BJ (cell line): ENCODE data around the gene BUB1B. TPM values are rescaled to one million over a fixed set of nuclear protein-coding genes. Genes with fewer than 3 reads are reported as not detected.

Experiments used
- CTCF ChIA-PET: fragments of 350-600 bp; formaldehyde crosslinking; extraction: SDS; loops from one replicate; lab custom pipeline; 2021; ENCODE audit warnings: antibody characterized with exemption, inconsistent platforms; lab: Yijun Ruan, JAX
- POLR2A ChIA-PET: fragments of 300-600 bp; sonication (Branson Sonifier 250); formaldehyde crosslinking; extraction: SDS; loops from one replicate; lab custom pipeline; 2021; ENCODE audit warnings: antibody characterized with exemption; lab: Charles Lee
- DNase-seq: peaks from one replicate; pipeline ENCODE4 v3.0.0-alpha.2; 2011; ENCODE audit warnings: low read depth
- H3K27me3 ChIP-seq: 2 replicates; pipeline ENCODE4 v1.6.0; 2011; ENCODE audit warnings: low read length; ENCODE audit not compliant: control insufficient read depth, insufficient read depth
- H3K36me3 ChIP-seq: 2 replicates; pipeline ENCODE4 v1.5.1; 2011; ENCODE audit warnings: low read length; ENCODE audit not compliant: control insufficient read depth, insufficient read depth
- H3K4me3 ChIP-seq: 2 replicates; pipeline ENCODE4 v1.5.1; 2011; ENCODE audit warnings: low read depth, mild to moderate bottlenecking, control low read depth, low read length
- polyA plus RNA-seq: library from polyadenylated mRNA; depleted of rRNA; stranded (reverse); fragments of >200 nt; gene quantifications from 2 replicates; pipeline ENCODE4 v1.2.3, GENCODE V29; 2011; rRNA removed
- TF ChIP-seq, protein P1 (sequence below): IDR thresholded peaks from 2 replicates; pipeline ENCODE4 v1.5.1; 2011; ENCODE audit warnings: low read depth, mild to moderate bottlenecking, control low read depth, inconsistent platforms, low read length, moderate library complexity; ENCODE audit not compliant: insufficient read depth

Gene BUB1B
- polyA plus RNA-seq, 1 experiment = 12.8 TPM

DNA sequence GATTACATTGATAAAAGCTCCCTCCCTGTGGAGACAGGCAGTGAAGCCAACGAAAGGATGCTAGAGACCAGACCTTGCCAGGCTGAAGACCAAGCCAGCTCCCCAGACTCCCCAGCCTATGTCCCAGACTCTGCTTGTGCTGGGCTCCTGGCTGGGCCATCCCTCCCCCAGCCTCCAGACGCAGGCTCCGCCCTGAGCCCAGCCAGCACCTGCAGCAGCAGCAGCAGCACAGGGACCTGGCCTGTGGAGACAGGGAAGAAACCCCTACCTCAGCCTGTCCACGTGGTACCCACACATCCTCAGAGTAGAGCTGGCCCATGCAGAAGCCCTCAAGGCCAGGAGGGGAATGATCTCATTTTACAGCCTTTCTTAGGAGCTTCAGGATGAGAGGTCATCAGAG lies 108.7 kb downstream of the BUB1B start:
- TF ChIP-seq, protein P1, sequence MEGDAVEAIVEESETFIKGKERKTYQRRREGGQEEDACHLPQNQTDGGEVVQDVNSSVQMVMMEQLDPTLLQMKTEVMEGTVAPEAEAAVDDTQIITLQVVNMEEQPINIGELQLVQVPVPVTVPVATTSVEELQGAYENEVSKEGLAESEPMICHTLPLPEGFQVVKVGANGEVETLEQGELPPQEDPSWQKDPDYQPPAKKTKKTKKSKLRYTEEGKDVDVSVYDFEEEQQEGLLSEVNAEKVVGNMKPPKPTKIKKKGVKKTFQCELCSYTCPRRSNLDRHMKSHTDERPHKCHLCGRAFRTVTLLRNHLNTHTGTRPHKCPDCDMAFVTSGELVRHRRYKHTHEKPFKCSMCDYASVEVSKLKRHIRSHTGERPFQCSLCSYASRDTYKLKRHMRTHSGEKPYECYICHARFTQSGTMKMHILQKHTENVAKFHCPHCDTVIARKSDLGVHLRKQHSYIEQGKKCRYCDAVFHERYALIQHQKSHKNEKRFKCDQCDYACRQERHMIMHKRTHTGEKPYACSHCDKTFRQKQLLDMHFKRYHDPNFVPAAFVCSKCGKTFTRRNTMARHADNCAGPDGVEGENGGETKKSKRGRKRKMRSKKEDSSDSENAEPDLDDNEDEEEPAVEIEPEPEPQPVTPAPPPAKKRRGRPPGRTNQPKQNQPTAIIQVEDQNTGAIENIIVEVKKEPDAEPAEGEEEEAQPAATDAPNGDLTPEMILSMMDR = no peak
- ChIA-PET CTCF (interaction anchor here (0.6 to 14.9 kb wide), 7 partner anchors 9 to 226 kb away, joined by 3 to 494 read pairs (median 5); no protein-coding TSS in a partner anchor), POLR2A (no interaction called here)

GRCh38 chr15:40270246-40270995 lies 109.6 kb downstream of the BUB1B start:
- TF ChIP-seq, protein P1 = no peak
- no peak for DNase-seq
- ChIA-PET CTCF (interaction anchor here (0.6 to 14.9 kb wide), 8 partner anchors 7 to 226 kb away, joined by 3 to 494 read pairs (median 6); no protein-coding TSS in a partner anchor), POLR2A (no interaction called here)
- Histone ChIP-seq H3K4me3 (no peak overlapping the region), H3K27me3 (peaks cover 4% of the 10 kb centered on the region; the same call in 1 of the 2 replicates), H3K36me3 (no peaks in the 10 kb centered on the region)

More for the DNA sequence above, 108.7 kb downstream of the BUB1B start:
- no peak for DNase-seq
- peaks cover 4% of the 10 kb centered on the region; the same call in 1 of the 2 replicates for H3K27me3 ChIP-seq
- no peak overlapping the region for H3K4me3 ChIP-seq
- H3K36me3 ChIP-seq = no peaks in the 10 kb centered on the region

Other genes with a start within 250 kb of the BUB1B start
- gene GPR176, start 240.8 kb upstream of the BUB1B start, polyA plus RNA-seq = 241 and 319 TPM in 2 replicates
- 81.1 and 82.7 TPM in 2 replicates for gene EIF2AK4, start 227.0 kb upstream of the BUB1B start, polyA plus RNA-seq
- gene SRP14, start 121.9 kb upstream of the BUB1B start, polyA plus RNA-seq = 305 and 564 TPM in 2 replicates
- 5.8 and 8.3 TPM in 2 replicates for gene BMF, start 52.2 kb upstream of the BUB1B start, polyA plus RNA-seq
- gene PAK6, start 78.0 kb downstream of the BUB1B start, polyA plus RNA-seq = not detected in 2 replicates
- not detected in 2 replicates for gene ANKRD63, start 122.0 kb downstream of the BUB1B start, polyA plus RNA-seq
- 0.22 and 0.47 TPM in 2 replicates for gene PLCB2, start 146.9 kb downstream of the BUB1B start, polyA plus RNA-seq
- 7.3 and 12.8 TPM in 2 replicates for gene INAFM2, start 162.6 kb downstream of the BUB1B start, polyA plus RNA-seq
- gene CCDC9B, start 179.9 kb downstream of the BUB1B start, polyA plus RNA-seq = 5.0 and 6.0 TPM in 2 replicates
- not detected in 2 replicates for gene PHGR1, start 190.0 kb downstream of the BUB1B start, polyA plus RNA-seq
- 0.16 and 0.23 TPM in 2 replicates for gene DISP2, start 197.2 kb downstream of the BUB1B start, polyA plus RNA-seq
- 26.4 and 32.5 TPM in 2 replicates for gene KNSTRN, start 221.7 kb downstream of the BUB1B start, polyA plus RNA-seq
- 48.6 and 63.9 TPM in 2 replicates for gene IVD, start 244.7 kb downstream of the BUB1B start, polyA plus RNA-seq